ENCODE data around the gene ZBTB45.
A peak's percentile ranks its signal among the peaks of the same experiment; 100 is the strongest.

Gene ZBTB45

GRCh38 chr19:58519355-58520256 lies at the start of gene ZBTB45:
ZBTB45 (minus strand) TSS chr19:58519810; CDS start chr19:58517673, 2,137 bp downstream.
- DNase-seq (ENCODE audit: low spot score): peak; percentile 90

DNA sequence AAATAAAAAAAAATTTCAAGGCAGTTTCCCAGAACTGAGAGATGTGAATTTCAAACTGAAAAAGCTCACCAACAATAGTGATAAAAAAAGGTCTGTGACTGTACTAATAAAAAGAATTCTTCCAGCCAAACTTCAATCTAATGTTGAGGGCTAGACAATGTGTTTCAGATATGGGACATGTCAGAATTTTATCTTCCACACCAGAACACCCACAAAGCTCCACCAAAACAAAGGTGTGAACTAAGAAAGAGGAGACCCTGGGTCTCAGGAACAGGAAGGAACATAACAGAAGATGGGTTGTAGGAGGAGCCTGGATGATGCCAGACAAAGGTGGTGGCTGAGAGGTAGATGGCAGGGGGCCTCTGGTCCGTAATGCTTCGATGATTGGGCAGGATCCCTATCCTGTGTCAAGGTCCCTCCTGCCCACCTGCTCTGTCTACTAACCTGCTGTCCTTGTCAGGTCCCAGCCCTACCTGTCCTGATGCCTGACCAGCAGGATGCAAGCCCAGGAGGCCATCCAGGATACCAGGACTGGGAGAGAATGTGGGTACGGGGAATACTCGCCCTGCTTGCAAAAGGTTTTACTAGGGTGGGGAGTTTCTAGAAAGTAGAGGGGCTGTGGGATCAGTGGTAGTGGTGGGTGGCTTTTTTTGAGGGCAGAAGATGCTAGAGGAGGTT lies 49.0 kb upstream of the ZBTB45 start:
- DNase-seq (ENCODE audit: low spot score): no peak

GRCh38 chr19:58566989-58567388 lies 47.4 kb upstream of the ZBTB45 start:
- DNase-seq (ENCODE audit: low spot score): no peak

DNA sequence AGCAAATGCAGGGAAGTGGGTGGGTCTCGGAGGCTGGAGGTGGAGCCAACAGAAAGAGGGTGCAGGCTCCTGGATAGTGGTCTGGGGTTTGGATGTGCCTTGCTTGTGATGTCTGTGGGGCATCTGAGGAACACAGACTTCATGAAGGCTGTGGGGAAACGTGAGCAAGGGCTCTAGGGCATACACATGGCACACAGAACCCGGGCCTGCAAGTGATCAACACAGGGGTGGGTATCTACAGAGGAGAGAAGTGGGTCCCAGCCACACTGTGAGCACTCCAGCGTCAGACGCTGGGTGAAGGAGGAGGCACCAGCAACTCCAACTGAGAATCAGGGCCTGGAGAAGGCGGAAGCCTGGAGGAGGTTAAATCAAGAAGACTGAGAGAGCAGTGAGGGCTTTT lies 44.2 kb upstream of the ZBTB45 start:
- no peak for DNase-seq (ENCODE audit: low spot score)

DNA sequence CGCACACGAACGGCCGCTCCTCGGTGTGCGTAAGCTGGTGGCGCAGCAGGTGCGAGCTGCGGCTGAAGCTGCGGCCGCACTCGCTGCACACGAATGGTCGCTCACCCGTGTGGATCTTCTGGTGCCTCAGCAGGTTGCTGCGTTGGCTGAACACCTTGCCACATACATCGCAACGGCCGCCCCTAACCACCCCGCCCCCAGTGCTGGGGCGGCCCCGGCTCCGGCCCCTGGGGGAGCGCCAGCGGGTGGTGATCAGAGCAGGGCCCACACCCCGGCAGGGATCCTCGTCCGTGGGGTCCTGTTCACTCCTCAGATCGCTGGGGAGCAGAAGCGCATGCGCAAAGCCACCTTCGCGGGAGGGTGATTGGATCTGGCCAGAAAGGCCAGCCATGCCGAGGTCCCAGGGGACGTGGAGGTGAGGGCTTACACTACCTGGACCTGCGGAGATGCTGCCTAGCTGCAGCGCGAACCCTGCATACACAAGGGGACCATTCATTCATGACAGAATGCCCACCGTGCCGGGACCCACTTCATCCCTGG lies 43.5 kb upstream of the ZBTB45 start:
- no peak for DNase-seq (ENCODE audit: low spot score)

DNA sequence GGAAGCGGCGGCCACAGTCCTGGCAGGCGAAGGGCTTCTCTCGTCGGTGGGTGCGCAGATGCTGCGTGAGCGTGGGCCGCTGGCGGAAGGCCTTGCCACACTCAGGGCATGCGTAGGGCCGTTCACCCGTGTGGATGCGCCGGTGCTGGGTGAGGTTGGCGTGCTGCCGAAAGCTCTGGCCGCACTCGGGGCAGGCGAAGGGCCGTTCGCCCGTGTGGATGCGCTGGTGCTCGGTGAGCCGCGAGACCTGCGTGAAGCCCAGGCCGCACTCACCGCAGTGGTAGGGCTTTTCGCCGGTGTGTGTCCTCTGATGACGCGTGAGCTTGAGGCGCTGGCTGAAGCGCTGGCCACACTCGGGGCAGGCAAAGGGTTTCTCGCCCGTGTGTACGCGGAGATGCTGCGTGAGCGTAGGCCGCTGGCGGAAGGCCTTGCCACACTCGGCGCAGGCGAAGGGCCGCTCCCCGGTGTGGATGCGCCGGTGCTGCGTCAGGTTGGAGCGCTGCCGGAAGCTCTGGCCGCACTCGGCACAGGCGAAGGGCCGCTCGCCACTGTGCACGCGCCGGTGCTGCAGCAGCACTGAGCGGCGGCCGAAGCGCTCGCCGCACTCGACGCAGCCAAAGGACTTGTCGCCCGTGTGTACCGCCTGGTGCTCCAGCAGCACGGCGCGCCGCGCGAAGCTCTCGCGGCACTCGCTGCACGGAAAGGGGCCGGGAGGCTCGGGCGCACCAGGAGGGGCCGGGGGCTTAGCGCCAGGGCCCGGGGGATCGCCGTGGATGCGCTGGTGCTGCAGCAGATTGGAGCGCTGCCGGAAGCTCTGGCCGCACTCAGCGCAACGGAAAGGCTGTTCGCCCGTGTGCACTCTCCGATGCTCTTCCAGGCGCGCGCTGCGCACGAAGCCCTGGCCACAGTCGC lies 42.8 kb upstream of the ZBTB45 start:
- no peak for DNase-seq (ENCODE audit: low spot score)

- DNase-seq (ENCODE audit: low spot score): no peak
These were observed 41.9 kb upstream of the ZBTB45 start for GRCh38 chr19:58561373-58562121.

- DNase-seq (ENCODE audit: low spot score): no peak
These were observed 41.3 kb upstream of the ZBTB45 start for GRCh38 chr19:58560921-58561320.

GRCh38 chr19:58560007-58560887 lies 40.6 kb upstream of the ZBTB45 start:
- no peak for DNase-seq (ENCODE audit: low spot score)

GRCh38 chr19:58559275-58560006 lies 39.8 kb upstream of the ZBTB45 start:
- peak; percentile 97 for DNase-seq (ENCODE audit: low spot score)

GRCh38 chr19:58558623-58559274 lies 39.1 kb upstream of the ZBTB45 start:
- DNase-seq (ENCODE audit: low spot score): peak; percentile 97

DNA sequence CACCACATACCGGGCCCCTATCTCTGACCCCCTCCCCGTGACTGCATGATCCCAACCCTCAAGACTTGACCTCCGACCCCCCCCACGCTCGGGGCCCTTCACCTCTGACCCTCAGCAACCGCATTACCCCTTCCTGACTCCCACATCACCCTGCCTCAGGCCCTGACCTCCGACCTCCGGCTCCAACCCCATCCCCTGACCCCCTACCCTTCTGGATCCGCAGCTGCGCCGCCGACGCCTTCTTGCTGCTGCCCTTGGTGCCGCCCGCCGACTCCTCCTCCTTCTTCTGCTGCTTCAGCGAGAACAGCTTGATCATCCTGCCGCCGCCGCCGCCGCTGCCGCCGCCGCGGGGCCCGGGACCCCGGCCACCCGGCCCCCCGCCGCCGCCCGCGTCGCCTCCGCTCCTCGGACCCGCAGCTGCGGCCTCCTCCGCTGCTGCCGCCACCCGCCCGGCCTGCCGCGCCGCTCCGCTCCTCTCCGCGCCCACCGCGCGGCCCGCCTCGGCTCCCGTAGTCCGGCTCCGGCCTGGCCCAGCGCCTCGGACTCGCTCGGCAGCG lies 38.5 kb upstream of the ZBTB45 start, which contains the start of gene UBE2M:
Gene UBE2M (minus strand): TSS at position 546 of the 557 bp plus-strand sequence. CDS start 230 bp downstream, at position 316.
- no peak for DNase-seq (ENCODE audit: low spot score)

DNA sequence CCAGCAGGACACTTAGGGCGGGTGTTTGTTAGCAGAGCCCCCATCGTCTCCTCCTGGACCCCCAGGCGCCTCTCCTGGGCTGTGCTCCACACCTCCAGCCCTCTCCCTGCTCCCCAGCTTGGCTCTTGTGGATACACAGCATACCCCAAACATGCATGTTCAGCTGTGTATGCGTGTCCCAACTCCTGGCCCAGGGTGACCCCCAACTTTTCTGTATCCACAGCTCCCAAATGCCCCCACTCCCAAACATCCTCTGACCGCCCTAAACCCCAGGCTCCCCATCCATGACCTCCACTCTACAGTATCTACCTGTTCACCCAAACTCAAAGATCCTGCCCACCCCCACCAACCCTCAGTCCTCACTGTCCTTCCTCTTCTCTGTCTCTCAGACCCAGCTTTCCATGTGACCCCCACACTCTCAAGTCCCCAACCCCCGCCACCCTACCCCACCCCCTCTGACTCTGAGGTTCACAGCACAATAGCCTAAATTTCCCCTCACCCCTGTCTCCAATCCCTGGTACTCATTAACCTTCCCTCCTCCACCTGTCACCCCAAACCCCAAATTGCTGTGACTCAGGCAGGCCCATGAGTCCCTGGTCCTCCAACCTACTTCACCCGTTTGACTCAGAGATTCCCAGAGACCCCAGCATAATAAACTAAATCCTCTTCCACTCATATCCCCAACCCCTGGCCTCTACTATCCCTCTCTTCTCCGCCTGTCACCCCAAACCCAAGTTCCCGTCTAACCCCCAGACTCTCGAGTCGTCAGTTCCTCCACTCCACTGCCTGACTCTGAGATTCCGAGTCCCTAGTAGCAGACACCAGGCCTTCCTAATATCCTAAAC lies 37.8 kb upstream of the ZBTB45 start:
- no peak for DNase-seq (ENCODE audit: low spot score)

DNA sequence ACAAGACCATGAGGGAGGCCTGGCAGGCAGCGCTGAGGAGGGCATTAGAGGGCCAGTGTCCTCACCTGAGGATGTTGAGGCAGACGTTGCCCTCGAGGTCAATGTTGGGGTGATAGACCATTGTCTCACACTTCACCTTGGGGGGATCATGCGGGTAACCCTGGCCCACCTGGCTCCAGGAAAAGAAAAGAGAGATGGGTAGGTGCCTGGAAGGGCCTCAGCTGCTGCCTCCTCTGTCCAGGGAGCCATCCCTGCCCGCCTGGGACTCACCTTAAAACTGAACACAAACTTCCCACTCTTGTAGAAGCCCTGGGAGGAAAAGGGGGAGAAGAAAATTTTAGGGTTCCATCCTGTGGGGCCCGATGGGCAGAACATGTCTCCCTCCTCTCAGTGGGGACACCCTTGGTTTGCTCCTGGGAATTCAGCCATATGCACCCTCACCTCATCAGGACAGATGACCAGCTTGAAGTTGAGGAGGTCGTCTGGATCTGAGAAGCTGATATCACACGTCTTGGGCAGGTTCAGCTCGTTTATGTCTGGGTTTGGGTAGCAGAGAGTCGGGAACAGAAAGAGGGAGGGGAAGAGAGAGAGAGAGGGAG lies 37.1 kb upstream of the ZBTB45 start:
- DNase-seq (ENCODE audit: low spot score): no peak

DNA sequence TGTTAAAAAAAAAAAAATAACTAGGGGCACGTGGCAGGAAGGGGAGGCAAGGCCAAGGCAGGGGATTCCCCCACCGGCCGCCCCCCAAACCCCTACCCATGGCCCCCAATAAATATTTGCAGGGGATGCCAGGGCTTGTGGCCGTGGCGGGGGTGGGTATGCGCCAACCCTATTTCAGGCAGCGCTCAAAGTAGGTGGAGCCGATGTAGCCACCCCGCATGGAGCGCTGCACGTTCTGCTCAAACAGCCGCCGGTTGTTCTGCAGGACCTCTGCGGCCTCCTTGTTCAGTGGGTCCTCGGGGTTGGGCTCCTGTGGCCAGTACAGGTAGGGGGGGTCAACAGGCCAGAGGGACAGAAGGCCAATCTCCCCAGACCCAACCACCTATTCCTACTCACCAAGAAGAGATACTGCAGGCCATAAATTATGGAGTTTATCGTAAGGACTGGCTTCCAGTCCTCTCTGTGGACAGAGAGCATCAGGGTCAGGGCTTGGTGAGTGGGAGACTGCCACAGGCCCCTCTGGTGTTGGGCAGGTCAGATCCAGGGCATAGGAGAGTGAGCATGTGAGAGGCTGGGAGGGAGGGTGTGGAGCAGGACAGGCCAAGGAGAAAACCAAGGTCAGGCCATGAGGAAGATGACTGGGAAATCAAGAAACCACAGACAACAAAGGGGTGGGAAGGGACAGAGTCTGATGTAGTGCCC lies 36.5 kb upstream of the ZBTB45 start:
- no peak for DNase-seq (ENCODE audit: low spot score)

DNA sequence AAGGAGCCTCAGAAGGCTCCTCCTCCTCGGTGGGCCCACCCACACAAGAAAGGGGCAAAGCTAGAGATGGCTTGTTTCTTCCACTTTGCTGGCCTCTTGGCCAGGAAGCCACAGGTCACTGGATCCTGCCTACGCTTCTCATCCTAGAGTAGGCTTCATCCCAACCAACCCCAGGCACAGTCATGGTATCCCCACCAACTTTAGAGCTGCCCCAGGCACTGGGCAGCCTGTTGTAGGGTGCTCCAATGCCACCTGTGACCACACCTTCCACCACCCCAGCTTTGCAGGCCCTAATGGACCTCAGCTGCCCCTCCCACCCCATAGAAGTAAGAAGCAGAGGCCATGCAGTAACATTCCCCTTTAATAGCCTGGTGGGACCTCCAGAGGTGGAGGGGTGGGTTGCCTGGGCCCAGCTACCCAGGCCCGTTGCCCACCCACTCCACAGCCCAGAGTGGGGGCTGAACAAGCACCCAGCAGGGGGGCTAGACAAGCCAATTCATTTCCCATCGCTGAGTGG lies 35.8 kb upstream of the ZBTB45 start:
- no peak for DNase-seq (ENCODE audit: low spot score)
